Right lobe of liver (tissue), 4 donors: ENCODE results near the gene ALPI.

Source experiments
- POLR2A ChIP-seq: fragments of 450-650 bp; IDR thresholded peaks from one replicate; pipeline ENCODE4 v1.6.1; 2017; ENCODE audit warnings: antibody characterized with exemption, mild to moderate bottlenecking
- TF ChIP-seq, protein P1 (sequence below), 4 donors: fragments of 200-600 bp in 3 of 4; fragments of 450-650 bp in 1 of 4; IDR thresholded peaks; one replicate each; pipeline versions ENCODE4 v1.5.1 to v1.8.0; 2016 to 2022; ENCODE audit warnings: antibody characterized with exemption in 4 of 4, mild to moderate bottlenecking in 2 of 4
- donor health status: DM: no; HTN: no; CAD: no.
- donor health status: DM: no; HTN: no; CAD: no.
- donor health status: DM: no; HTN: yes; CAD: no.

DNA sequence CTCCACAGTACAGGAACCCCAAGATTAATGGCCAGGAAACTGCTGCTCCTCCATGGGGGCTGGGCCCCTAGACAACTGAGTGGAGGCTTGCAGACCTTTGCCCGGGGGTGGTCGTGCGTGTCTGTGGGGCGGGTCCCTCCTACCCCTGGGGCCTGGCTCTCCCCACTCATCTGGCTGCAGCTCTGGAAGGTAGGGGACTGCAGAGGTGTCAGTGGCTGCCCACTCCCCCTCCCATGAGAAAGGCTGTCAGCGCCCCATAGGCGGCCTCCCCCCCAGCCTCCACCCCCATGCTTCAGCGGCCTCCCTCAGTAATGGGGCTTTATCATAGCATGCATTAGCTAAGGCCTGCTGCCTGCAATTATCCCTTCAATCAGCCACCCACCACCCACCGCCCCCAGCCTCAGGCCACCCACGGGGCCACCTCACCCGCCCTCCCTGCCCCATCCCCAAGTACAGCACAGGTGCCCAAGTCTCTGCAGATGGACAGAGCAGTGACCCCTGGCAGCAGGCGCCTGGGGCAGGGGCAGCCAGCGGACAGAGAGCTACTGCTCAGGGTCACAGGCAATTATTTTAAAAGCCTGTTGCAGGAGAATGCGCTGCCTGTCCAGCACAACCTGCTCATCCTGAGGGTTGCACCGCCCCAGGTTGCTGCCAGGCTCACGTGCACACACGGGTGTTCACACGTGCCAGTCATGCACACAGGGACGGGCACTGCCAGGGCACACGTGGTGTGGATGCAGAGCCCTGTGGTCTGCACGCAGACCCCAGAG, 40.7 kb downstream of the ALPI start:
- TF ChIP-seq, protein P1, sequence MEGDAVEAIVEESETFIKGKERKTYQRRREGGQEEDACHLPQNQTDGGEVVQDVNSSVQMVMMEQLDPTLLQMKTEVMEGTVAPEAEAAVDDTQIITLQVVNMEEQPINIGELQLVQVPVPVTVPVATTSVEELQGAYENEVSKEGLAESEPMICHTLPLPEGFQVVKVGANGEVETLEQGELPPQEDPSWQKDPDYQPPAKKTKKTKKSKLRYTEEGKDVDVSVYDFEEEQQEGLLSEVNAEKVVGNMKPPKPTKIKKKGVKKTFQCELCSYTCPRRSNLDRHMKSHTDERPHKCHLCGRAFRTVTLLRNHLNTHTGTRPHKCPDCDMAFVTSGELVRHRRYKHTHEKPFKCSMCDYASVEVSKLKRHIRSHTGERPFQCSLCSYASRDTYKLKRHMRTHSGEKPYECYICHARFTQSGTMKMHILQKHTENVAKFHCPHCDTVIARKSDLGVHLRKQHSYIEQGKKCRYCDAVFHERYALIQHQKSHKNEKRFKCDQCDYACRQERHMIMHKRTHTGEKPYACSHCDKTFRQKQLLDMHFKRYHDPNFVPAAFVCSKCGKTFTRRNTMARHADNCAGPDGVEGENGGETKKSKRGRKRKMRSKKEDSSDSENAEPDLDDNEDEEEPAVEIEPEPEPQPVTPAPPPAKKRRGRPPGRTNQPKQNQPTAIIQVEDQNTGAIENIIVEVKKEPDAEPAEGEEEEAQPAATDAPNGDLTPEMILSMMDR (IDR thresholded peaks at IDR 0.05): no peak
- TF ChIP-seq POLR2A: no peak
